Stomach (tissue), 4 donors: ENCODE results near the gene PITPNC1.

Experiments
- CTCF ChIP-seq, 7 experiments: fragments of 450-650 bp in 4 of 7; fragments of 200-600 bp in 3 of 7; sonication (generic) in 3 of 7; IDR thresholded peaks; one replicate each; pipeline ENCODE4 v1.5.1; 2016 to 2019; ENCODE audit warnings: antibody characterized with exemption in 7 of 7, control low read depth in 2 of 7, mild to moderate bottlenecking in 1 of 7
- POLR2A ChIP-seq, 4 donors: fragments of 450-650 bp; IDR thresholded peaks; one replicate each; pipeline ENCODE4 v1.6.1; 2016; ENCODE audit warnings: antibody characterized with exemption in 4 of 4, control low read depth in 2 of 4, mild to moderate bottlenecking in 1 of 4, moderate library complexity in 1 of 4

- no peak for TF ChIP-seq POLR2A (IDR thresholded peaks at IDR 0.05)
- no peak for TF ChIP-seq CTCF (IDR thresholded peaks at IDR 0.05)
Measured at GRCh38 chr17:67509390-67510287, 132.6 kb downstream of the PITPNC1 start.
